Liver (tissue), 3 donors: ENCODE measurements around the gene SCNN1A.

Experiments used
- ATF3 ChIP-seq: IDR thresholded peaks from 2 replicates; pipeline ENCODE4 v1.6.1; 2016; ENCODE audit warnings: antibody characterized with exemption
- CTCF ChIP-seq: fragments of 150-350 bp; IDR thresholded peaks from 2 replicates; pipeline ENCODE4 v1.5.1; 2017; ENCODE audit warnings: improper control_type of control experiment, low read depth, low read length; ENCODE audit not compliant: missing input control
- EGR1 ChIP-seq, 2 donors: IDR thresholded peaks; 2 replicates each; pipeline ENCODE4 v1.6.1; 2016 to 2018; ENCODE audit warnings: antibody characterized with exemption in 2 of 2, low read depth in 2 of 2
- FOXA2 ChIP-seq: IDR thresholded peaks from 2 replicates; pipeline ENCODE4 v1.6.1; 2016; ENCODE audit warnings: antibody characterized with exemption
- JUND ChIP-seq, 2 donors: IDR thresholded peaks; 2 replicates each; pipeline ENCODE4 v1.6.1; 2016; ENCODE audit warnings: antibody characterized with exemption in 2 of 2
- MAX ChIP-seq: IDR thresholded peaks from 2 replicates; pipeline ENCODE4 v1.6.1; 2016; ENCODE audit warnings: antibody characterized with exemption
- REST ChIP-seq: IDR thresholded peaks from 2 replicates; pipeline ENCODE4 v1.6.1; 2016; ENCODE audit warnings: antibody characterized with exemption, mild to moderate bottlenecking
- RXRA ChIP-seq, 2 donors: IDR thresholded peaks; 2 replicates each; pipeline ENCODE4 v1.6.1; 2017 to 2018; ENCODE audit warnings: antibody characterized with exemption in 2 of 2, mild to moderate bottlenecking in 1 of 2
- SP1 ChIP-seq: IDR thresholded peaks from 2 replicates; pipeline ENCODE4 v1.6.1; 2018; ENCODE audit warnings: antibody characterized with exemption, mild to moderate bottlenecking
- TAF1 ChIP-seq: conservative IDR thresholded peaks from 2 replicates; pipeline ENCODE4 v1.6.1; 2016; ENCODE audit warnings: antibody characterized with exemption, mild to moderate bottlenecking
- YY1 ChIP-seq: IDR thresholded peaks from 2 replicates; pipeline ENCODE4 v1.6.1; 2016; ENCODE audit warnings: antibody characterized with exemption, mild to moderate bottlenecking
- ZBTB33 ChIP-seq: IDR thresholded peaks from 2 replicates; pipeline ENCODE4 v1.6.1; 2016; ENCODE audit warnings: antibody characterized with exemption
- donor health status: healthy.
- donor health status: healthy.

- TF ChIP-seq CTCF, result no peak
- no peak for TF ChIP-seq RXRA (IDR thresholded peaks at IDR 0.05)
- TF ChIP-seq YY1, result no peak
- no peak for TF ChIP-seq JUND (IDR thresholded peaks at IDR 0.05)
- no peak for TF ChIP-seq REST
- no peak for TF ChIP-seq ZBTB33
- TF ChIP-seq SP1, result no peak
- TF ChIP-seq ATF3, result no peak
- no peak for TF ChIP-seq FOXA2
- TF ChIP-seq TAF1, result no peak
- TF ChIP-seq MAX, result no peak
- no peak for TF ChIP-seq EGR1 (IDR thresholded peaks at IDR 0.05; ENCODE audit: low read depth in 2 of 2)
Measured at GRCh38 chr12:6314776-6315175, 60.6 kb downstream of the SCNN1A start.
